NCI-H2196 (cell line): ENCODE data around the gene SDC1.

ENCODE experiments used
- DNase-seq: peaks from one replicate; lab custom pipeline; 2025; ENCODE audit not compliant: unreplicated experiment; lab: John Stamatoyannopoulos, UW

The SDC1 gene

GRCh38 chr2:20173064-20173463 is 51.9 kb downstream of the SDC1 start:
- DNase-seq = no peak

- no peak for DNase-seq
Observed at GRCh38 chr2:20172273-20173055, 52.5 kb downstream of the SDC1 start.

- DNase-seq = no peak
Observed at GRCh38 chr2:20171445-20171977, 53.4 kb downstream of the SDC1 start.

- DNase-seq = no peak
Observed at GRCh38 chr2:20170704-20171250, 54.2 kb downstream of the SDC1 start.

GRCh38 chr2:20169796-20170703 is 54.9 kb downstream of the SDC1 start:
- DNase-seq = no peak

GRCh38 chr2:20168727-20169696 is 55.9 kb downstream of the SDC1 start:
- DNase-seq = no peak

GRCh38 chr2:20168048-20168726 is 56.7 kb downstream of the SDC1 start:
- no peak for DNase-seq

GRCh38 chr2:20167356-20167755 is 57.6 kb downstream of the SDC1 start:
- DNase-seq = no peak

- no peak for DNase-seq
Observed at GRCh38 chr2:20165677-20166509, 59.0 kb downstream of the SDC1 start.

- DNase-seq = no peak
Observed at GRCh38 chr2:20164734-20165478, 60.0 kb downstream of the SDC1 start.

- peak; percentile 26 for DNase-seq
Observed at GRCh38 chr2:20164061-20164733, 60.7 kb downstream of the SDC1 start.

GRCh38 chr2:20159411-20160070 is 65.4 kb downstream of the SDC1 start:
- DNase-seq = no peak

- DNase-seq = peak; percentile 27
Observed at GRCh38 chr2:20157193-20157891, 67.6 kb downstream of the SDC1 start.

GRCh38 chr2:20156836-20157192 is 68.1 kb downstream of the SDC1 start:
- DNase-seq = no peak

GRCh38 chr2:20156076-20156759 is 68.7 kb downstream of the SDC1 start:
- DNase-seq = no peak
